Measurements from ENCODE around the gene UBE2I.
A peak's percentile ranks its signal among the peaks of the same experiment; 100 is the strongest.
"Not testable (repeated sequence)": the region's sequence is repeated elsewhere in the genome, so short reads cannot be mapped to it uniquely, and the experiment has no call there.

UBE2I gene

DNA sequence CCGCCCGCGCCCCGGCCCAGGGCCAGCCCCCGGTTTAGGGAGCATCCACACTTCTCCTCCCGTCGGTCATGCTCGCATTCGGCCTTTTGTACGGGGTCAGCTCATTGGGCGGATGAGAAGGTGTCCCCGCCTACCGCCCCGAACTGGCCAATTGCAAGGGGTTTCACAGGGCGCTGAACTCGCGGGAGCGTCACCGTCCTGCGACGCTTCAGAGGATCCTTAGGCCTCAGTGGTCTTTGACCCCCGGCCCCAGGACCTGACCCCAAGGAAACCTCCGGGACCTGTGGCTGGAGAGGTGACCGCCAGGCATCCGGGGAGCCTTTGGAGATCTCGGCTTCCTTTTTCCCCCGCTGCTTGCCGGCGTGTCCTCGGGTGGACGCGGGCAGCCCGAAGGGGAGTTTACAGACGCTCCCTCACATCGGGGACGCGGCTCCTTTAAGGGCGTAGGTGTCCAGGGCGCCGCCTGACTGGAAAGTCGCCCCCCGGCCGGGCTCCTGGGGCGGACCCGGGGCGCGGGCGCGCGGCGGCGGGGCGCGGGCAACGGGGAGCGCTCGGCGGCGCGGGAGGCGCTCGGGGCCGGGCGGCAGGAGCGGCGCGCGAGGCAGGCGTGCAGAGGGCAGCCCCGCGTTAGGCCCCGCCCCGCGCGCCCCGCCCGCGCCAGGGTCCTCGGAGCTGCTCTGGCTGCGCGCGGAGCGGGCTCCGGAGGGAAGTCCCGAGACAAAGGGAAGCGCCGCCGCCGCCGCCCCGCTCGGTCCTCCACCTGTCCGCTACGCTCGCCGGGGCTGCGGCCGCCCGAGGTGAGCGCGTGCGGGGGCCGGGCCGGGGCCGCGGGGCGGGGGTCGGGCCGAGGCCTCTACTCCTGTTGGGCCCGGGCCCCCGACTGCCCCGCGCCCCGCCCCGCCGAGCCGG is at the start of gene UBE2I:
Gene UBE2I (plus strand): TSS at position 660 of the 909 bp plus-strand sequence. CDS start 4,395 bp downstream, outside the sequence.
- DNase-seq, result peak; percentile 78

GRCh38 chr16:1259760-1260068 is 49.7 kb upstream of the UBE2I start:
- no peak for DNase-seq

GRCh38 chr16:1260101-1260680 is 49.2 kb upstream of the UBE2I start:
- no peak for DNase-seq

GRCh38 chr16:1261131-1261892 is 48.1 kb upstream of the UBE2I start:
- DNase-seq, result peak; percentile 0

GRCh38 chr16:1262210-1262845 is 47.1 kb upstream of the UBE2I start:
- no peak for DNase-seq

DNA sequence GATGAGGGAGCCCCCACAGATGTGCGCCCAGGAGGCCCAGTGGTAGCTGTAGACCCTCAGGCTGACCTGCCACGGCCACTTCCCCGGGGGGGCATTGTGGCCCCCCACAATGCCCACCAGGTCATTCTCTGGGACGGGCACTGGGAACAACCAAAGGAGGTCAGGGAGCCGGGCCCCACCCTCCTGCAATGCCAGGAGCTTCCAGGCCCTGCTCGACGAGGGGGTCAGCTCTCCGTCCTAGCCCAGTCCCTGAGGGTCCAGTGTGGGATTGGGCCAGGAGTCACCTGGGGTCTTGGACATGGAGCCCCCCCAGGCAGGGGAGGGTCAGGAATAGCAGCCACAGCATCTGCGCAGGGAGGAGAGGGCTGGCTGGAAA is 46.6 kb upstream of the UBE2I start:
- DNase-seq, result no peak

DNA sequence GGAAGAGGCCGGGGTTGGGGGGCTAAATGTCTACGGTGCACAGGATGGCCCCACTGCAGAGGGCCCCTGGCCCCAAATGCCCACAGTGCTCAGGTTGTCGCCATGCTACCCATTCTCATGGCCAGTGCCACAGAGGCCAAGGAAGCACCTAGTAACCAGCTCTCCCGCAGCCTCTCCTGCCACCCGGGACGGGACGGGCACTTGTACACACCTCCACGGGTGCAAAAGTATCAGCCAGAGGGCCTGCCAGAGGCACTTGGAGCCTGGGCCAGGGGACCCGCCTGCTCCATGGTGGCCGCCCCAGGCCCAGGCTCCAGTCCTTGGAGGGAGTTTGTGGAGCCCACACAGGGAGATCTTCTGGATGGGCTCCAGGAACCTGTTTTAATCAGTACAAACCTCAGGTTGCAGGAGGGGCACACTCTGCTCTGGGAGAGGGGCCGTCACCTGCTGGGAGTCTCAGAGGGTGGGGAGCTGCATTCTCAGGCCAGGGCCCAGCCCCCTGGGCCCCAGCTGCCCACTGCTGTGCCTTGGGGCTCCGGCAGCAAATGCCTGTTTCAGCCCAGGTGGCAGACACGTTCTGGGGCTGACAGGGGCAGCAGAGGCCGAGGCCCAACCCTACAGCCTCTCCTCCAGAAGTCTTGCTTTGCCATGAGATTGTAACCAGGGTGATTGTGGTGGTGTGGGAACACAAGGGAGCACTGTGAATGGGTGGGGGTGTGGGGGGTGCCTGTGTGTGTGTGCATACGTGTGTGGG is 45.7 kb upstream of the UBE2I start:
- DNase-seq, result no peak

DNA sequence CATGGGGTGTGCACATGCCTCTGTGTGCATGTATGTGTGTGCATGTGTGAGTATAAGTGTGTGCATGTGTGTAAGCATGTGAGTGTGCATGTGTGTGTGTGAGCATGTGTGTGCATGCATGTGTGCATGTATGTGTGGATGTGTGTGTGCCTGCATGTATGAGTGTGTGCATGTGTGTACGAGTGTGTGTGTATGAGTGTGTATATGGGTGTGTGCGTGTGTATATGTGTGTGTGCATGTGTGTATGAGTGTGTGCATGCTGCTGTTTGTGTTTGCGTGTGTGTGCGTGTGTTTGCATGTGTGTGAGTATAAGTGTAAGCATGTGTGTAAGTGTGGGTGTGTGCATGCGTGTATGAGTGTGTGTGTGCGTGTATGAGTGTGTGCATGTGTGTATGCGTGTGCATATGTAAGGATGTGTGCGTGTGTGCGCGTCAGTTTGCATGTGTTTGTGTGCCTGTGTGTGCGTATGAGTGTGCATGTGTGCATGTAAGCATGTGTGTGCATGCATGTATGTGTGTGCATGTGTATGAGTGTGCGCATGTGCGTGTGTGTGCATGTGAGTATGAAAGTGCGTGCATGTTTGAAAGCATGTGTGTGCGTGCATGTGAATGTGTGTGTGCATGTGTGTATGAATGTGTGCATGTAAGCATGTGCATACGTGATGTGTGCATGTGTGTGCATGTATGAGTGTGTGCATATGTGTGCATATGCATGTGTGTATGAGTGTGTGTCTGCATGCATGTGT is 44.9 kb upstream of the UBE2I start:
- DNase-seq, result no peak

- no peak for DNase-seq
Measured at GRCh38 chr16:1265090-1265630, 44.3 kb upstream of the UBE2I start.

- no peak for DNase-seq
Measured at GRCh38 chr16:1265826-1266225, 43.6 kb upstream of the UBE2I start.

- not testable (repeated sequence) for DNase-seq
Measured at GRCh38 chr16:1269418-1269817, 40.0 kb upstream of the UBE2I start.

GRCh38 chr16:1271380-1271723 is 38.1 kb upstream of the UBE2I start:
- DNase-seq, result no peak

GRCh38 chr16:1271724-1272413 is 37.6 kb upstream of the UBE2I start:
- not testable (repeated sequence) for DNase-seq

DNA sequence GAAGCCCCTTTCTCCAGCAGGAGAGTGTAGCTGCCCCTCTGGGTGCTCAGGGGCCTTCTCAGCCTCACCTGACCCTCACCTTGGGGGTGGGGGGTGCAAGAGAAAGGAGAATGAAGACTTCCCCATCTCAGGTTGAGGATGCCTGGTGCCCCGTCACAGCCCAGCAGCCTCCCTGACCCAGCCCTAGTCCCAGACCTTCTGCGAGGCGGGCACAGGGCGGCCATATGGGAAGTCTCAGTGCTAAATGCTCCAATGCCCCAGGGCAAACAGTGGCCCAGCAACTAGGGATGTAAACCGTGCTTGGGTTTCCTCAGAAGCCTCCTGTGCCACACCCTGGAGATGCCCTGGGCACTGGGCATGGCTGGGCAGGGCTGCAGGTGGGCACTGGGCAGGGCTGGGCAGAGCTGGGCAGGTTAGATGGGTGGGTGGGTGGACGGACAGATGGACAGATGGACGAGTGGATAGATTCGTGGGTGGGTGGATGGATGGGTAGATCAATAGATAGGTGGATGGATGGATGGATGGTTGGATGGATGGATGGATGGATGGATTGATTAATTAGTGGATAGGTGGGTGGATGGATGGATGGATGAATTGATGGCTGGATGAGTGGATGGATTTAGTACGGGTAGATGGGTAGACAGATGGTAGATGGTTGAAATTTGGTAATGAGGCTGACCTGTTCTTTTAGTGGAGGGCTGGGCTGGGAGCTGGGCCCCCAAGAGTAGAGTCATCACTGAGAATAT is 36.8 kb upstream of the UBE2I start:
- DNase-seq, result no peak

DNA sequence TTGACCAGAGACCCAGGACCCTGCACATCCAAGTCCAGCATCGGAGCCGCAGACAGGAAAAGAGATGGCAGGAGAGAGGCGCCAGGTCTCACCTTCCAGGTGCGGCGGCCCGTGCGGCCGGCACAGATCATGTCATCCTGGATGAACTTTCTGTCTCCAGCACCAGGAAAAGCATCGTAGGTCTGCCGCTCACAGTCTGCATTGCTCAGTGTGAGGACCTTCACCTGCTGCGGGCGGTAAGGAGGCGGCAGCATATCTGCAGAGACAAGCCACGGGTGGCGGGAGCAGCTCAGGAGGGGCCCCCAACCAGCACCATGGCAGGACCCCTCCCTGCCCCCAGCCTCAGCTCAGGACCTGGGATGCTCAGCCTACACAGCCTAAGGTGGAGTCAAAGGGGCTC is 35.6 kb upstream of the UBE2I start:
- DNase-seq, result no peak

GRCh38 chr16:1274767-1275166 is 34.7 kb upstream of the UBE2I start:
- DNase-seq, result no peak

GRCh38 chr16:1275791-1276579 is 33.5 kb upstream of the UBE2I start:
- no peak for DNase-seq

- DNase-seq, result no peak
Measured at GRCh38 chr16:1276580-1276878, 32.9 kb upstream of the UBE2I start.

DNA sequence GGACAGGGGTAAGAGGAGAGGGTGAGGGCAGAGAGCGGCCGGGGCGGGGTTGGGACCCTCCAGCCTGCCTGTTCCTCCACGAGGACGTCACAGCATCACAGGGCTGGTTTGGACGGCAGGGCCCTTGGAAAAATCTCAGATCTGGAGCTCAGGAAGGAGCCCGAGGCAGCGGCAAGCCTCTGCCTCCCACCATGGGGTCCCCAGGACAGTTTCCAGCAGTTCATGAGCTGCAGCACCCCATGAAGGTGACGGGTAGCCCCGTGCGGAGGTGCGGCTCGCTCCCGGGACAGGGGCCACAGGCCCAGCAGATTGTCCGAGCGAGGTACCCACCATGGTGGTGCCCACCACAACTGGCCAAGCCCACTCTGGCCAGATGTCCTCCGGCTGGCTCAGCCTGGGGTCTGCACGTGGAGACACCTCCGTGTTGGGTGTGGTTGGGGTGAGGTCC is 32.3 kb upstream of the UBE2I start:
- no peak for DNase-seq
